CD8-positive, alpha-beta memory T cell (primary cell): Measurements from ENCODE around the gene KCNQ2. TPM values are rescaled to one million over a fixed set of nuclear protein-coding genes. Genes with fewer than 3 reads are reported as not detected.
A peak's percentile ranks its signal among the peaks of the same experiment; 100 is the strongest.

Experiments
- CTCF ChIA-PET: fragments of 350-600 bp; sonication (Branson Sonifier 250); formaldehyde crosslinking; loops from one replicate; lab custom pipeline; 2021; ENCODE audit warnings: antibody characterized with exemption; lab: Charles Lee
- POLR2A ChIA-PET: fragments of 350-600 bp; sonication (Branson Sonifier 250); formaldehyde crosslinking; loops from one replicate; lab custom pipeline; 2021; ENCODE audit warnings: antibody characterized with exemption; lab: Charles Lee
- DNase-seq, 5 donors: peaks; one replicate each; pipeline versions ENCODE4 v3.0.0 to v3.0.0-alpha.2; 2020 to 2022; ENCODE audit warnings: mixed read lengths in 1 of 5
- H3K27ac ChIP-seq: one replicate; pipeline ENCODE4 v1.7.0; 2013; ENCODE audit warnings: low read depth, mild to moderate bottlenecking, low read length, moderate library complexity
- H3K27me3 ChIP-seq: 2 replicates; pipeline ENCODE4 v1.7.0; 2013; ENCODE audit warnings: low read length, mild to moderate bottlenecking; ENCODE audit not compliant: insufficient read depth, poor library complexity, severe bottlenecking
- H3K36me3 ChIP-seq: 2 replicates; pipeline ENCODE4 v1.7.0; 2013; ENCODE audit warnings: mild to moderate bottlenecking, low read length, moderate library complexity; ENCODE audit not compliant: insufficient read depth
- H3K4me1 ChIP-seq: 2 replicates; pipeline ENCODE4 v1.7.0; 2013; ENCODE audit warnings: mild to moderate bottlenecking, low read length, moderate library complexity; ENCODE audit not compliant: insufficient read depth
- H3K4me3 ChIP-seq: 2 replicates; pipeline ENCODE4 v1.7.0; 2013; ENCODE audit warnings: mild to moderate bottlenecking, low read length
- H3K9me3 ChIP-seq: 2 replicates; pipeline ENCODE4 v1.7.0; 2013; ENCODE audit warnings: mild to moderate bottlenecking, low read length
- H3K27ac Mint-ChIP-seq, 8 donors: one replicate each; pipeline ENCODE4 v1.8.0; 2020 to 2021; ENCODE audit warnings: mixed read lengths in 8 of 8, mild to moderate bottlenecking in 6 of 8, inconsistent platforms in 3 of 8, moderate library complexity in 3 of 8
- H3K27me3 Mint-ChIP-seq, 2 donors: one replicate each; pipeline ENCODE4 v1.8.0; 2020 to 2021; ENCODE audit warnings: mixed read lengths in 2 of 2, mild to moderate bottlenecking in 1 of 2, moderate library complexity in 1 of 2
- H3K36me3 Mint-ChIP-seq, 3 donors: one replicate each; pipeline ENCODE4 v1.8.0; 2020 to 2021; ENCODE audit warnings: mixed read lengths in 3 of 3, inconsistent platforms in 1 of 3, mild to moderate bottlenecking in 1 of 3
- H3K4me1 Mint-ChIP-seq, 3 donors: one replicate each; pipeline ENCODE4 v1.8.0; 2020 to 2021; ENCODE audit warnings: mixed read lengths in 3 of 3, inconsistent platforms in 1 of 3, mild to moderate bottlenecking in 1 of 3
- H3K4me3 Mint-ChIP-seq, 7 donors: one replicate each; pipeline ENCODE4 v1.8.0; 2020 to 2021; ENCODE audit warnings: mixed read lengths in 7 of 7, mild to moderate bottlenecking in 6 of 7, moderate library complexity in 4 of 7, inconsistent platforms in 2 of 7
- H3K9me3 Mint-ChIP-seq, 5 donors: one replicate each; pipeline ENCODE4 v1.8.0; 2020 to 2022; ENCODE audit warnings: mixed read lengths in 5 of 5, mild to moderate bottlenecking in 3 of 5, moderate library complexity in 2 of 5, inconsistent platforms in 1 of 5
- polyA plus RNA-seq: library from polyadenylated mRNA; unstranded; fragments of 300-500 nt; fragmentation: Illumina TruSeq; gene quantifications from one replicate; pipeline ENCODE4 v1.2.3, GENCODE V29; 2021
- total RNA-seq, 2 experiments: library from RNA; stranded (reverse); gene quantifications; one replicate each; pipeline ENCODE4 v1.2.3, GENCODE V29; 2021

Gene KCNQ2
- total and polyA plus RNA-seq, 3 experiments from 2014 or later, result not detected

GRCh38 chr20:63500151-63500901, 27.9 kb upstream of the KCNQ2 start:
- Mint-ChIP-seq H3K9me3 (peaks cover 5 to 15% (median 10%) of the 10 kb centered on the region in 5 donors), H3K4me3 (peak overlapping the region in 3 of 7 donors; percentile 19 to 61 (median 48)), H3K27me3 (peaks cover 19 to 26% of the 10 kb centered on the region in 2 donors), H3K4me1 (peaks cover 0 to 14% (median 2%) of the 10 kb centered on the region in 3 donors), H3K27ac (no peak overlapping the region), H3K36me3 (peaks cover 0 to 6% (median 0%) of the 10 kb centered on the region in 3 donors)
- peaks cover 11% of the 10 kb centered on the region for H3K27me3 ChIP-seq
- H3K9me3 ChIP-seq, result no peaks in the 10 kb centered on the region
- peaks cover 8% of the 10 kb centered on the region for H3K4me1 ChIP-seq
- ChIA-PET POLR2A (no interaction called here), CTCF (no interaction called here)
- H3K4me3 ChIP-seq, result no peak overlapping the region
- no peaks in the 10 kb centered on the region for H3K36me3 ChIP-seq
- H3K27ac ChIP-seq, result no peak overlapping the region
- peak in 1 of 5 donors; percentile 45 for DNase-seq

- Histone ChIP-seq H3K9me3 (no peaks in the 10 kb centered on the region), H3K4me3 (no peak overlapping the region), H3K27me3 (peaks cover 11% of the 10 kb centered on the region), H3K4me1 (peaks cover 8% of the 10 kb centered on the region), H3K27ac (no peak overlapping the region), H3K36me3 (no peaks in the 10 kb centered on the region)
- peaks cover 0 to 14% (median 2%) of the 10 kb centered on the region in 3 donors for H3K4me1 Mint-ChIP-seq
- no peak overlapping the region for H3K27ac Mint-ChIP-seq
- DNase-seq, result peak in 1 of 5 donors; percentile 45
- H3K9me3 Mint-ChIP-seq, result peaks cover 0 to 8% (median 3%) of the 10 kb centered on the region in 5 donors
- no peaks in the 10 kb centered on the region for H3K36me3 Mint-ChIP-seq
- CTCF ChIA-PET, result no interaction called here
- peaks cover 11 to 18% of the 10 kb centered on the region in 2 donors for H3K27me3 Mint-ChIP-seq
- POLR2A ChIA-PET, result no interaction called here
- no peak overlapping the region for H3K4me3 Mint-ChIP-seq
These were observed 27.0 kb upstream of the KCNQ2 start for GRCh38 chr20:63499338-63499969.

GRCh38 chr20:63498960-63499337, 26.5 kb upstream of the KCNQ2 start, which contains the start of gene EEF1A2:
TSS of gene EEF1A2 (minus strand) at chr20:63499083. CDS start at chr20:63497763, 1,320 bp downstream.
- Histone ChIP-seq H3K9me3 (no peaks in the 10 kb centered on the region), H3K4me1 (peaks cover 8% of the 10 kb centered on the region), H3K27ac (no peak within 1 kb of the TSS), H3K36me3 (no peaks in the 10 kb centered on the region), H3K4me3 (no peak within 1 kb of the TSS), H3K27me3 (peaks cover 11% of the 10 kb centered on the region)
- POLR2A ChIA-PET, result no interaction called here
- peaks cover 0 to 14% (median 2%) of the 10 kb centered on the region in 3 donors for H3K4me1 Mint-ChIP-seq
- peak within 1 kb of the TSS in 3 of 7 donors; percentile 38 to 83 (median 49) for H3K4me3 Mint-ChIP-seq
- peaks cover 9 to 14% of the 10 kb centered on the region in 2 donors for H3K27me3 Mint-ChIP-seq
- DNase-seq, result peak; percentile 45 to 73 (median 57)
- H3K27ac Mint-ChIP-seq, result no peak within 1 kb of the TSS
- no peaks in the 10 kb centered on the region for H3K36me3 Mint-ChIP-seq
- H3K9me3 Mint-ChIP-seq, result peaks cover 0 to 3% (median 2%) of the 10 kb centered on the region in 5 donors
- CTCF ChIA-PET, result no interaction called here

- peak overlapping the region in 3 of 7 donors; percentile 38 to 83 (median 49) for H3K4me3 Mint-ChIP-seq
- Histone ChIP-seq H3K9me3 (no peaks in the 10 kb centered on the region), H3K36me3 (no peaks in the 10 kb centered on the region), H3K4me1 (peaks cover 8% of the 10 kb centered on the region), H3K4me3 (no peak overlapping the region), H3K27ac (no peak overlapping the region), H3K27me3 (peaks cover 11% of the 10 kb centered on the region)
- H3K9me3 Mint-ChIP-seq, result no peaks in the 10 kb centered on the region
- CTCF ChIA-PET, result no interaction called here
- H3K27ac Mint-ChIP-seq, result no peak overlapping the region
- peaks cover 0 to 14% (median 2%) of the 10 kb centered on the region in 3 donors for H3K4me1 Mint-ChIP-seq
- POLR2A ChIA-PET, result no interaction called here
- H3K27me3 Mint-ChIP-seq, result peaks cover 9% of the 10 kb centered on the region in 2 donors
- no peaks in the 10 kb centered on the region for H3K36me3 Mint-ChIP-seq
- peak in 1 of 5 donors; percentile 46 for DNase-seq
These were observed 25.8 kb upstream of the KCNQ2 start for GRCh38 chr20:63497946-63498935.

GRCh38 chr20:63497138-63497945, 24.9 kb upstream of the KCNQ2 start:
- peak overlapping the region in 4 of 7 donors; percentile 20 to 68 (median 39) for H3K4me3 Mint-ChIP-seq
- Histone ChIP-seq H3K27ac (no peak overlapping the region), H3K4me3 (no peak overlapping the region), H3K4me1 (peaks cover 8% of the 10 kb centered on the region), H3K9me3 (no peaks in the 10 kb centered on the region), H3K36me3 (no peaks in the 10 kb centered on the region), H3K27me3 (peaks cover 11% of the 10 kb centered on the region)
- H3K27me3 Mint-ChIP-seq, result peaks cover 9% of the 10 kb centered on the region in 2 donors
- POLR2A ChIA-PET, result interaction anchor here (1.4 kb wide), 1 partner anchor 23 kb away, joined by 8 read pairs; the partner anchor contains the start of gene PPDPF
- H3K27ac Mint-ChIP-seq, result no peak overlapping the region
- peak in 1 of 5 donors; percentile 45 for DNase-seq
- H3K4me1 Mint-ChIP-seq, result peaks cover 0 to 14% (median 2%) of the 10 kb centered on the region in 3 donors
- CTCF ChIA-PET, result interaction anchor here (0.9 to 2.4 kb wide), 16 partner anchors 11 to 582 kb away, joined by 3 to 20 read pairs (median 4); partner anchors contain the start of genes OPRL1, PPDPF, PTK6 and RGS19
- no peaks in the 10 kb centered on the region for H3K9me3 Mint-ChIP-seq
- H3K36me3 Mint-ChIP-seq, result no peaks in the 10 kb centered on the region

GRCh38 chr20:63496596-63497120, 24.2 kb upstream of the KCNQ2 start:
- no peak overlapping the region for H3K27ac ChIP-seq
- ChIA-PET POLR2A (interaction anchor here (0.6 to 1.4 kb wide), 3 partner anchors 24 to 359 kb away, joined by 3 to 8 read pairs (median 4); partner anchors contain the start of genes PPDPF and PTK6), CTCF (interaction anchor here (0.6 to 2.4 kb wide), 26 partner anchors 8 to 583 kb away, joined by 3 to 20 read pairs (median 4); partner anchors contain the start of genes OPRL1, PPDPF, PTK6 and RGS19)
- Mint-ChIP-seq H3K4me1 (peaks cover 0 to 14% (median 2%) of the 10 kb centered on the region in 3 donors), H3K36me3 (no peaks in the 10 kb centered on the region), H3K27me3 (peaks cover 9% of the 10 kb centered on the region in 2 donors), H3K9me3 (no peaks in the 10 kb centered on the region), H3K27ac (no peak overlapping the region), H3K4me3 (peak overlapping the region in 3 of 7 donors; percentile 23 to 45 (median 37))
- no peaks in the 10 kb centered on the region for H3K36me3 ChIP-seq
- H3K27me3 ChIP-seq, result peaks cover 11% of the 10 kb centered on the region
- peak overlapping the region; percentile 43 for H3K4me3 ChIP-seq
- peak in 1 of 5 donors; percentile 51 for DNase-seq
- H3K4me1 ChIP-seq, result peaks cover 8% of the 10 kb centered on the region
- no peaks in the 10 kb centered on the region for H3K9me3 ChIP-seq
